ENCODE results near the gene IGFALS. TPM values are rescaled to one million over a fixed set of nuclear protein-coding genes. Genes with fewer than 3 reads are reported as not detected.

The IGFALS gene
- total RNA-seq, 4 donors from 2014 or later, result not detected

GRCh38 chr16:1749152-1750117 is 44.1 kb downstream of the IGFALS start:
- WGBS, 2 donors, result 93 to 95% methylated on average over 15 to 22 of the region's 29 CpGs
- Histone ChIP-seq H3K9me3 (no peaks in the 10 kb centered on the region), H3K27ac (no peak overlapping the region), H3K36me3 (peaks cover 17 to 98% (median 28%) of the 10 kb centered on the region in 3 donors), H3K27me3 (no peaks in the 10 kb centered on the region), H3K4me1 (peaks cover 0 to 5% (median 0%) of the 10 kb centered on the region in 3 donors), H3K4me3 (no peak overlapping the region)
- DNase-seq, result no peak
- intact Hi-C loops (cut with DNase I), result no loop called here
- TF ChIP-seq POLR2A (IDR thresholded peaks at IDR 0.05), result no peak
- TF ChIP-seq CTCF (IDR thresholded peaks at IDR 0.05), result no peak

GRCh38 chr16:1747934-1748333 is 45.6 kb downstream of the IGFALS start:
- 60% methylated on average over 1 of the region's 11 CpGs; no CpG with 5 or more reads in 1 of the 2 donors for WGBS, 2 donors

GRCh38 chr16:1746693-1747195 is 46.8 kb downstream of the IGFALS start:
- Histone ChIP-seq H3K4me3 (no peak overlapping the region), H3K9me3 (no peaks in the 10 kb centered on the region), H3K4me1 (peaks cover 0 to 6% (median 0%) of the 10 kb centered on the region in 3 donors), H3K27me3 (no peaks in the 10 kb centered on the region), H3K36me3 (peaks cover 31 to 97% (median 41%) of the 10 kb centered on the region in 3 donors), H3K27ac (no peak overlapping the region)
- 90 to 100% methylated on average over 1 to 13 of the region's 31 CpGs for WGBS, 2 donors
- no peak for TF ChIP-seq CTCF (IDR thresholded peaks at IDR 0.05)
- intact Hi-C loops (cut with DNase I), result no loop called here
- no peak for DNase-seq

More at GRCh38 chr16:1747934-1748333, 45.6 kb downstream of the IGFALS start:
- Histone ChIP-seq H3K4me1 (peaks cover 0 to 6% (median 0%) of the 10 kb centered on the region in 3 donors), H3K27ac (no peak overlapping the region), H3K4me3 (no peak overlapping the region), H3K9me3 (no peaks in the 10 kb centered on the region), H3K27me3 (no peaks in the 10 kb centered on the region), H3K36me3 (peaks cover 31 to 99% (median 41%) of the 10 kb centered on the region in 3 donors)
- TF ChIP-seq CTCF (IDR thresholded peaks at IDR 0.05) (no peak), POLR2A (IDR thresholded peaks at IDR 0.05) (no peak)
- no peak for DNase-seq
- intact Hi-C loops (cut with DNase I), result no loop called here

- H3K9me3 ChIP-seq, result no peaks in the 10 kb centered on the region
- H3K36me3 ChIP-seq, result peaks cover 31 to 97% (median 37%) of the 10 kb centered on the region in 3 donors
- H3K4me1 ChIP-seq, result peaks cover 0 to 6% (median 0%) of the 10 kb centered on the region in 3 donors
- H3K27me3 ChIP-seq, result no peaks in the 10 kb centered on the region
- intact Hi-C loops (cut with DNase I), result no loop called here
- no peak overlapping the region for H3K4me3 ChIP-seq
- TF ChIP-seq POLR2A (IDR thresholded peaks at IDR 0.05) (no peak), CTCF (IDR thresholded peaks at IDR 0.05) (no peak)
- no peak for DNase-seq
- 89 to 97% methylated on average over 14 to 15 of the region's 29 CpGs for WGBS, 2 donors
- H3K27ac ChIP-seq, result no peak overlapping the region
These were observed 47.4 kb downstream of the IGFALS start for GRCh38 chr16:1745900-1746692.

Measured in esophagus squamous epithelium (tissue), 5 donors.